Fibroblast of lung (primary cell): ENCODE results near the gene GARNL3. TPM values are rescaled to one million over a fixed set of nuclear protein-coding genes. Genes with fewer than 3 reads are reported as not detected.

Experiments used
- DNase-seq, 2 donors: peaks; one replicate each; pipeline versions ENCODE4 v3.0.0 to v3.0.0-alpha.2; 2010; ENCODE audit warnings: low read depth in 2 of 2
- H2AFZ ChIP-seq: 2 replicates; pipeline ENCODE4 v1.5.1; 2012; ENCODE audit warnings: low read length, control low read depth, inconsistent platforms
- H3K27ac ChIP-seq: 2 replicates; pipeline ENCODE4 v1.5.1; 2011; ENCODE audit warnings: low read length, control low read depth; ENCODE audit not compliant: insufficient read depth
- H3K27me3 ChIP-seq: 2 replicates; pipeline ENCODE4 v1.5.1; 2011; ENCODE audit warnings: mild to moderate bottlenecking, low read length; ENCODE audit not compliant: control insufficient read depth, insufficient read depth
- H3K36me3 ChIP-seq: 2 replicates; pipeline ENCODE4 v1.5.1; 2011; ENCODE audit warnings: low read length; ENCODE audit not compliant: control insufficient read depth, insufficient read depth
- H3K4me1 ChIP-seq: 2 replicates; pipeline ENCODE4 v1.5.1; 2011; ENCODE audit warnings: low read length; ENCODE audit not compliant: control insufficient read depth, insufficient read depth; ENCODE audit errors: extremely low read depth
- H3K4me2 ChIP-seq: 2 replicates; pipeline ENCODE4 v1.5.1; 2011; ENCODE audit warnings: low read length, control low read depth; ENCODE audit not compliant: insufficient read depth; ENCODE audit errors: extremely low read depth
- H3K4me3 ChIP-seq, 4 experiments: fragments of 200-600 bp in 1 of 4; sonication (generic) in 1 of 4; replicated peaks in 1 of 4; 2 replicates each; pipeline ENCODE4 v1.5.1; 2011 to 2016; ENCODE audit warnings: low read length in 4 of 4, low read depth in 3 of 4, mild to moderate bottlenecking in 3 of 4, control low read depth in 2 of 4, inconsistent platforms in 1 of 4, mixed read lengths in 1 of 4; ENCODE audit not compliant: insufficient read depth in 1 of 4; ENCODE audit errors: control extremely low read depth in 1 of 4
- H3K79me2 ChIP-seq: 2 replicates; pipeline ENCODE4 v1.5.1; 2012; ENCODE audit warnings: mild to moderate bottlenecking, low read length, inconsistent platforms; ENCODE audit not compliant: control insufficient read depth, insufficient read depth
- H3K9ac ChIP-seq: 2 replicates; pipeline ENCODE4 v1.5.1; 2011; ENCODE audit warnings: mild to moderate bottlenecking, low read length, control low read depth; ENCODE audit not compliant: insufficient read depth
- H3K9me3 ChIP-seq: 2 replicates; pipeline ENCODE4 v1.5.1; 2012; ENCODE audit warnings: low read depth, low read length; ENCODE audit not compliant: control insufficient read depth, insufficient read depth
- H4K20me1 ChIP-seq: 2 replicates; pipeline ENCODE4 v1.5.1; 2011; ENCODE audit warnings: low read length; ENCODE audit not compliant: control insufficient read depth, insufficient read depth; ENCODE audit errors: extremely low read depth
- CTCF ChIP-seq, 2 donors: IDR thresholded peaks in 1 of 2; conservative IDR thresholded peaks in 1 of 2; 1 replicate in 1 of 2; 2 replicates in 1 of 2; pipeline ENCODE4 v1.5.1; 2011 to 2012; ENCODE audit warnings: low read length in 2 of 2, control low read depth in 1 of 2, inconsistent platforms in 1 of 2, low read depth in 1 of 2, mild to moderate bottlenecking in 1 of 2
- EZH2 ChIP-seq: IDR thresholded peaks from 2 replicates; pipeline ENCODE4 v1.5.1; 2012; ENCODE audit warnings: low read length, control low read depth, mild to moderate bottlenecking; ENCODE audit errors: missing control alignments
- polyA plus RNA-seq, 2 donors: library from polyadenylated mRNA; depleted of rRNA in 1 of 2; stranded (reverse) in 1 of 2; unstranded in 1 of 2; fragments of >200 nt; gene quantifications; 2 replicates each; pipeline ENCODE4 v1.2.1, GENCODE V29; 2011 to 2012; ENCODE audit warnings: missing spikeins in 1 of 2
- total RNA-seq: library from RNA; depleted of rRNA; stranded (reverse); fragments of >200 nt; gene quantifications from 2 replicates; pipeline ENCODE4 v1.2.1, GENCODE V29; 2014

GARNL3 gene
- total and polyA plus RNA-seq, 2 donors (not counting 1 experiment from before 2014, with no cell fraction given): 1.5 to 6.4 TPM

GRCh38 chr9:127336506-127337352 is 72.2 kb downstream of the GARNL3 start:
- TF ChIP-seq CTCF (conservative IDR thresholded peaks at IDR 0.05 in 1 of 2, IDR thresholded peaks at IDR 0.05 in 1 of 2; ENCODE audit: low read depth in 1 of 2, low read length in 2 of 2): no peak
- TF ChIP-seq EZH2: no peak
- DNase-seq: peak; percentile 94 to 97
- no peaks in the 10 kb centered on the region for H3K9me3 ChIP-seq
- H3K4me1 ChIP-seq: peaks cover 16% of the 10 kb centered on the region
- H3K27ac ChIP-seq: peak overlapping the region; percentile 42
- no peaks in the 10 kb centered on the region for H3K27me3 ChIP-seq
- H2AFZ ChIP-seq: no peak overlapping the region
- H3K4me2 ChIP-seq: peak overlapping the region; percentile 96
- H3K9ac ChIP-seq: no peak overlapping the region
- peak overlapping the region in 1 of 4 experiments; percentile 9 for H3K4me3 ChIP-seq
- no peaks in the 10 kb centered on the region for H4K20me1 ChIP-seq
- no peaks in the 10 kb centered on the region for H3K36me3 ChIP-seq
- H3K79me2 ChIP-seq: no peaks in the 10 kb centered on the region

- Histone ChIP-seq H3K27me3 (no peaks in the 10 kb centered on the region), H3K9me3 (no peaks in the 10 kb centered on the region), H3K36me3 (no peaks in the 10 kb centered on the region), H3K4me2 (no peak overlapping the region), H2AFZ (no peak overlapping the region), H4K20me1 (no peaks in the 10 kb centered on the region), H3K9ac (no peak overlapping the region), H3K4me3 (no peak overlapping the region), H3K79me2 (no peaks in the 10 kb centered on the region), H3K4me1 (peaks cover 16% of the 10 kb centered on the region), H3K27ac (no peak overlapping the region)
- TF ChIP-seq CTCF (conservative IDR thresholded peaks at IDR 0.05 in 1 of 2, IDR thresholded peaks at IDR 0.05 in 1 of 2; ENCODE audit: low read depth in 1 of 2, low read length in 2 of 2) (no peak), EZH2 (no peak)
- no peak for DNase-seq
These were observed 76.1 kb downstream of the GARNL3 start for GRCh38 chr9:127340721-127341120.

GRCh38 chr9:127341152-127341551 is 76.6 kb downstream of the GARNL3 start:
- Histone ChIP-seq H3K4me3 (no peak overlapping the region), H3K4me1 (peaks cover 12% of the 10 kb centered on the region), H4K20me1 (no peaks in the 10 kb centered on the region), H3K27me3 (no peaks in the 10 kb centered on the region), H3K27ac (no peak overlapping the region), H2AFZ (no peak overlapping the region), H3K9ac (no peak overlapping the region), H3K9me3 (no peaks in the 10 kb centered on the region), H3K79me2 (no peaks in the 10 kb centered on the region), H3K4me2 (no peak overlapping the region), H3K36me3 (no peaks in the 10 kb centered on the region)
- TF ChIP-seq CTCF (conservative IDR thresholded peaks at IDR 0.05 in 1 of 2, IDR thresholded peaks at IDR 0.05 in 1 of 2; ENCODE audit: low read depth in 1 of 2, low read length in 2 of 2) (no peak), EZH2 (no peak)
- DNase-seq: no peak
